Calu3 (cell line): ENCODE measurements around the gene PAQR8. TPM values are rescaled to one million over a fixed set of nuclear protein-coding genes. Genes with fewer than 3 reads are reported as not detected.
A peak's percentile ranks its signal among the peaks of the same experiment; 100 is the strongest.

Source experiments
- BruUV-seq: library from RNA; stranded (reverse); fragments of 400-500 nt; replicated peaks from 2 replicates; lab custom pipeline; 2021; lab: Mats Ljungman, UMichigan
- CTCF ChIA-PET: fragments of 300-600 bp; sonication (Branson Sonifier 250); formaldehyde crosslinking; loops from one replicate; lab custom pipeline; 2022; ENCODE audit warnings: antibody characterized with exemption; lab: Charles Lee
- DNase-seq: peaks from one replicate; pipeline ENCODE4 v3.0.0; 2022
- H3K27ac Mint-ChIP-seq: one replicate; pipeline ENCODE4 v1.8.0; 2022; ENCODE audit warnings: mixed read lengths; ENCODE audit not compliant: unreplicated experiment
- H3K27me3 Mint-ChIP-seq: one replicate; pipeline ENCODE4 v1.8.0; 2022; ENCODE audit warnings: mixed read lengths; ENCODE audit not compliant: unreplicated experiment
- H3K36me3 Mint-ChIP-seq: one replicate; pipeline ENCODE4 v1.8.0; 2022; ENCODE audit warnings: mild to moderate bottlenecking, moderate library complexity, mixed read lengths; ENCODE audit not compliant: insufficient read depth, unreplicated experiment
- H3K4me1 Mint-ChIP-seq: one replicate; pipeline ENCODE4 v1.8.0; 2022; ENCODE audit warnings: mild to moderate bottlenecking, low read depth, mixed read lengths; ENCODE audit not compliant: unreplicated experiment
- H3K4me3 Mint-ChIP-seq: one replicate; pipeline ENCODE4 v1.8.0; 2022; ENCODE audit warnings: mild to moderate bottlenecking, low read depth, moderate library complexity, mixed read lengths; ENCODE audit not compliant: unreplicated experiment
- H3K9me3 Mint-ChIP-seq: one replicate; pipeline ENCODE4 v1.8.0; 2022; ENCODE audit warnings: low read depth, mixed read lengths; ENCODE audit not compliant: unreplicated experiment
- intact Hi-C: fragments of 100-400 bp; cut with micrococcal nuclease; formaldehyde crosslinking; loops from one replicate; pipeline ENCODE4 v1.10.0; 2022; ENCODE audit not compliant: unreplicated experiment
- total RNA-seq: library from RNA; stranded (reverse); gene quantifications from 2 replicates; pipeline ENCODE4 v1.2.3, GENCODE V29; 2022
- TF ChIP-seq, protein P1 (sequence below): fragments of 200-600 bp; IDR thresholded peaks from one replicate; pipeline ENCODE4 v1.8.0; 2022; ENCODE audit warnings: antibody characterized with exemption; ENCODE audit not compliant: unreplicated experiment

PAQR8 gene
- total RNA-seq, 1 experiment from 2014 or later: 16.3 TPM

DNA sequence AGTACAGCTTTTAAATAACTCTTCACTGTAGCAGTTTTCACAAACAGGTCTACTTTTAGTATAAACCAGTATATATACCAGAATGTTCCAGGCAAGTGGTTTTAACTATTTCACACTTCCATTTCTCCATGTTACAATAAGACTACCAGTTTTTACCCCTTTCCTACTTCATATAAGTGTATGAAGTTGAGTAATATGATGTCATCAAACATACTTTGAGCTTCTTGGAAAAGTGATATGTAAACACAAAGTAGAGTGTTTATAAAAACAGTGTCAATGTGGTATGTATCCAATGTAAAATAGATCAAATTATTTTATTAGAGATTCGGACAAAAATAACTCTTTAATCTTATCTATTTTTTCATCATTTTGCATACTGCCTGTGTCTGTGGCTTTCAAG lies 2.5 kb upstream of the PAQR8 start:
- DNase-seq: no peak
- Mint-ChIP-seq H3K4me1 (peaks cover 41% of the 10 kb centered on the region), H3K9me3 (no peaks in the 10 kb centered on the region), H3K27me3 (no peaks in the 10 kb centered on the region), H3K36me3 (peaks cover 27% of the 10 kb centered on the region), H3K4me3 (no peak overlapping the region), H3K27ac (no peak overlapping the region)
- no TSS peak for BruUV-seq
- CTCF ChIA-PET: interaction anchor here (0.5 to 0.8 kb wide), 2 partner anchors 23 to 92 kb away, joined by 3 to 6 read pairs; no protein-coding TSS in a partner anchor
- intact Hi-C loops: no loop called here
- TF ChIP-seq, protein P1, sequence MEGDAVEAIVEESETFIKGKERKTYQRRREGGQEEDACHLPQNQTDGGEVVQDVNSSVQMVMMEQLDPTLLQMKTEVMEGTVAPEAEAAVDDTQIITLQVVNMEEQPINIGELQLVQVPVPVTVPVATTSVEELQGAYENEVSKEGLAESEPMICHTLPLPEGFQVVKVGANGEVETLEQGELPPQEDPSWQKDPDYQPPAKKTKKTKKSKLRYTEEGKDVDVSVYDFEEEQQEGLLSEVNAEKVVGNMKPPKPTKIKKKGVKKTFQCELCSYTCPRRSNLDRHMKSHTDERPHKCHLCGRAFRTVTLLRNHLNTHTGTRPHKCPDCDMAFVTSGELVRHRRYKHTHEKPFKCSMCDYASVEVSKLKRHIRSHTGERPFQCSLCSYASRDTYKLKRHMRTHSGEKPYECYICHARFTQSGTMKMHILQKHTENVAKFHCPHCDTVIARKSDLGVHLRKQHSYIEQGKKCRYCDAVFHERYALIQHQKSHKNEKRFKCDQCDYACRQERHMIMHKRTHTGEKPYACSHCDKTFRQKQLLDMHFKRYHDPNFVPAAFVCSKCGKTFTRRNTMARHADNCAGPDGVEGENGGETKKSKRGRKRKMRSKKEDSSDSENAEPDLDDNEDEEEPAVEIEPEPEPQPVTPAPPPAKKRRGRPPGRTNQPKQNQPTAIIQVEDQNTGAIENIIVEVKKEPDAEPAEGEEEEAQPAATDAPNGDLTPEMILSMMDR: no peak

- H3K27me3 Mint-ChIP-seq: no peaks in the 10 kb centered on the region
- H3K27ac Mint-ChIP-seq: no peak overlapping the region
- no peaks in the 10 kb centered on the region for H3K9me3 Mint-ChIP-seq
- H3K36me3 Mint-ChIP-seq: peaks cover 33% of the 10 kb centered on the region
- peaks cover 44% of the 10 kb centered on the region for H3K4me1 Mint-ChIP-seq
- intact Hi-C loops: loop anchor here (5.0 kb wide), 1 partner anchor 53 kb away; no protein-coding TSS in a partner anchor
- TF ChIP-seq, protein P1: no peak
- no peak for DNase-seq
- CTCF ChIA-PET: interaction anchor here (0.5 kb wide), 1 partner anchor 93 kb away, joined by 6 read pairs; no protein-coding TSS in a partner anchor
- no TSS peak for BruUV-seq
- H3K4me3 Mint-ChIP-seq: no peak overlapping the region
Observed at GRCh38 chr6:52360028-52360427, 1.9 kb upstream of the PAQR8 start.

- no peaks in the 10 kb centered on the region for H3K27me3 Mint-ChIP-seq
- H3K27ac Mint-ChIP-seq: peak overlapping the region; percentile 95
- H3K4me1 Mint-ChIP-seq: peaks cover 36% of the 10 kb centered on the region
- TF ChIP-seq, protein P1: no peak
- intact Hi-C loops: loop anchor here (5.0 kb wide), 1 partner anchor 54 kb away; no protein-coding TSS in a partner anchor
- H3K4me3 Mint-ChIP-seq: peak overlapping the region; percentile 100
- H3K9me3 Mint-ChIP-seq: no peaks in the 10 kb centered on the region
- H3K36me3 Mint-ChIP-seq: peaks cover 33% of the 10 kb centered on the region
- BruUV-seq: no TSS peak
- CTCF ChIA-PET: no interaction called here
- DNase-seq: no peak
Observed at GRCh38 chr6:52360601-52361413, 1.1 kb upstream of the PAQR8 start.

- intact Hi-C loops: loop anchor here (5.0 kb wide), 1 partner anchor 54 kb away; no protein-coding TSS in a partner anchor
- Mint-ChIP-seq H3K27ac (peak overlapping the region; percentile 95), H3K9me3 (no peaks in the 10 kb centered on the region), H3K4me1 (peaks cover 34% of the 10 kb centered on the region), H3K4me3 (peak overlapping the region; percentile 100), H3K36me3 (peaks cover 33% of the 10 kb centered on the region), H3K27me3 (no peaks in the 10 kb centered on the region)
- TF ChIP-seq, protein P1: no peak
- no peak for DNase-seq
- CTCF ChIA-PET: interaction anchor here (1.0 to 1.4 kb wide), 4 partner anchors 9 to 77 kb away, joined by 3 to 6 read pairs (median 4); partner anchors contain the start of gene MCM3
- BruUV-seq: no TSS peak
Observed at GRCh38 chr6:52361414-52361944, 472 bp upstream of the PAQR8 start.
